K562 (cell line): ENCODE data around the gene ITGB5. TPM values are rescaled to one million over a fixed set of nuclear protein-coding genes. Genes with fewer than 3 reads are reported as not detected.

Experiments used
- ATAC-seq: fragments of 200-7000 bp; cut with Tn5 transposase; 3 replicates; pipeline ENCODE4 v1.9.1; 2020; ENCODE audit warnings: moderate library complexity
- BruUV-seq: library from RNA; stranded (reverse); fragments of 400-500 nt; replicated peaks from 2 replicates; lab custom pipeline; 2021; lab: Mats Ljungman, UMichigan
- CTCF ChIA-PET: fragments of 300-600 bp; formaldehyde crosslinking; extraction: SDS; loops from one replicate; lab custom pipeline; 2021; ENCODE audit warnings: low intra/inter-chr PET ratio; lab: Yijun Ruan, JAX
- POLR2A ChIA-PET: fragments of 300-600, 350-650 bp; sonication (Branson Sonifier 250); formaldehyde crosslinking; extraction: SDS; loops from one replicate; lab custom pipeline; 2021; ENCODE audit warnings: antibody characterized with exemption, inconsistent platforms; lab: Yijun Ruan, JAX
- DNase-seq, 4 experiments: peaks; one replicate each; pipeline versions ENCODE4 v3.0.0 to v3.0.0-alpha.2; 2011 to 2018; ENCODE audit warnings: low spot score in 3 of 4, mixed read lengths in 3 of 4; ENCODE audit errors: extremely low read depth in 1 of 4
- FAIRE-seq: peaks from 2 replicates; lab custom pipeline; 2011; peaks lifted over from hg19 to GRCh38; lab: Jason Lieb, UNC
- H2AFZ ChIP-seq: 2 replicates; pipeline ENCODE4 v1.6.0; 2011; ENCODE audit warnings: low read depth, low read length, control low read depth, inconsistent platforms
- H3K27ac ChIP-seq: fragments of 200-600 bp; 3 replicates; pipeline ENCODE4 v1.8.0; 2011; ENCODE audit warnings: low read depth, mild to moderate bottlenecking, control low read depth, inconsistent platforms, low read length, moderate library complexity, mixed read lengths; ENCODE audit errors: extremely low read depth
- H3K27me3 ChIP-seq, 2 experiments: fragments of 300-600 bp in 1 of 2; 2 replicates in 1 of 2; 3 replicates in 1 of 2; pipeline versions ENCODE4 v1.6.0 to v1.8.0; 2011; ENCODE audit warnings: inconsistent platforms in 2 of 2, low read length in 2 of 2, mild to moderate bottlenecking in 1 of 2, mixed read lengths in 1 of 2, moderate library complexity in 1 of 2; ENCODE audit not compliant: control insufficient read depth in 2 of 2, insufficient read depth in 2 of 2
- H3K36me3 ChIP-seq: fragments of 300-600 bp; 3 replicates; pipeline ENCODE4 v1.8.0; 2011; ENCODE audit warnings: mild to moderate bottlenecking, low read length, inconsistent platforms; ENCODE audit not compliant: control insufficient read depth, insufficient read depth
- H3K4me1 ChIP-seq, 2 experiments: fragments of 200-600 bp in 1 of 2; replicated peaks in 1 of 2; 2 replicates in 1 of 2; 3 replicates in 1 of 2; pipeline versions ENCODE4 v1.5.1 to v1.8.0; 2011; ENCODE audit warnings: inconsistent platforms in 2 of 2, low read length in 2 of 2, mild to moderate bottlenecking in 1 of 2, mixed read lengths in 1 of 2, moderate library complexity in 1 of 2; ENCODE audit not compliant: control insufficient read depth in 2 of 2, insufficient read depth in 2 of 2
- H3K4me2 ChIP-seq: 2 replicates; pipeline ENCODE4 v1.6.1; 2011; ENCODE audit warnings: low read length, control low read depth, inconsistent platforms, mixed read lengths; ENCODE audit not compliant: insufficient read depth
- H3K4me3 ChIP-seq: fragments of 200-600 bp; sonication (generic), shearing (Covaris generic); 2 replicates; pipeline ENCODE4 v1.5.1; 2016; ENCODE audit warnings: control low read depth, inconsistent platforms
- H3K79me2 ChIP-seq: fragments of 200-600 bp; 3 replicates; pipeline ENCODE4 v1.8.0; 2011; ENCODE audit warnings: low read length, inconsistent platforms; ENCODE audit not compliant: control insufficient read depth, insufficient read depth
- H3K9ac ChIP-seq, 2 experiments: 2 replicates each; pipeline versions ENCODE4 v1.6.0 to v1.6.1; 2011; ENCODE audit warnings: low read depth in 2 of 2, low read length in 2 of 2, control low read depth in 1 of 2, inconsistent platforms in 1 of 2, mild to moderate bottlenecking in 1 of 2, mixed read lengths in 1 of 2; ENCODE audit not compliant: insufficient read depth in 1 of 2
- H3K9me1 ChIP-seq: one replicate; pipeline ENCODE4 v1.6.0; 2011; ENCODE audit warnings: inconsistent platforms, mild to moderate bottlenecking, low read length, moderate library complexity; ENCODE audit not compliant: control insufficient read depth, insufficient read depth
- H3K9me3 ChIP-seq: replicated peaks from 2 replicates; pipeline ENCODE4 v1.5.1; 2011; ENCODE audit warnings: low read depth, low read length, inconsistent platforms; ENCODE audit not compliant: control insufficient read depth, insufficient read depth
- H4K20me1 ChIP-seq: replicated peaks from 2 replicates; pipeline ENCODE4 v1.6.1; 2011; ENCODE audit warnings: low read length, inconsistent platforms, mixed read lengths; ENCODE audit not compliant: control insufficient read depth, insufficient read depth
- ATF7 ChIP-seq: fragments of 450-650 bp; IDR thresholded peaks from 2 replicates; pipeline ENCODE4 v1.7.1; 2014; ENCODE audit warnings: mild to moderate bottlenecking, moderate library complexity
- GABPB1 ChIP-seq: sonication (generic); formaldehyde crosslinking; IDR thresholded peaks from 2 replicates; pipeline ENCODE4 v1.8.0; 2022; ENCODE audit warnings: mild to moderate bottlenecking, missing genetic modification reagents
- GATAD2B ChIP-seq: fragments of 450-650 bp; IDR thresholded peaks from 2 replicates; pipeline ENCODE4 v1.6.1; 2017; ENCODE audit warnings: mild to moderate bottlenecking, borderline replicate concordance
- TFE3 ChIP-seq: fragments of 450-650 bp; formaldehyde crosslinking; IDR thresholded peaks from 2 replicates; pipeline ENCODE4 v1.4.0; 2020; ENCODE audit warnings: mild to moderate bottlenecking, mixed read lengths
- ZNF589 ChIP-seq: fragments of 200-800 bp; sonication (Bioruptor generic); IDR thresholded peaks from 2 replicates; pipeline ENCODE4 v1.6.1; 2016; ENCODE audit warnings: low read depth, missing genetic modification characterization, missing compliant biosample characterization
- WGBS: fragments of 100-300 bp; shearing (Covaris generic); methylation state at CpG from one replicate; pipeline ENCODE4 v1.1.6; 2016; ENCODE audit warnings: low coverage, mixed read lengths; ENCODE audit not compliant: insufficient coverage; ENCODE audit errors: missing lambda C conversion rate; 5-methylcytosine and 5-hydroxymethylcytosine counted together
- in situ Hi-C: fragments of 300-500 bp; cut with MboI; formaldehyde crosslinking; loops from 4 replicates; pipeline ENCODE4 v1.15.0; 2018; ENCODE audit warnings: inconsistent platforms, mixed read lengths
- intact Hi-C: fragments of 100-400 bp; cut with micrococcal nuclease; formaldehyde crosslinking; loops from 2 replicates; pipeline ENCODE4 v1.14.2; 2022
- polyA plus RNA-seq, 8 experiments: library from polyadenylated mRNA; depleted of rRNA in 4 of 8; stranded (reverse) in 5 of 8; unstranded in 3 of 8; fragments of >200 nt; fragmentation: Nextera tagmentation in 2 of 8; fragmentation: Illumina TruSeq in 1 of 8; extraction: Ambion mirVana in 2 of 8; extraction: Trizol in 1 of 8; gene quantifications; 2 replicates each; pipeline versions ENCODE4 v1.2.1 to v1.2.3, GENCODE V29; 2011 to 2014; ENCODE audit warnings: inconsistent platforms in 1 of 8, missing spikeins in 1 of 8
- total RNA-seq, 7 experiments: library from RNA; depleted of rRNA in 6 of 7; stranded (reverse); fragments of >200 nt in 6 of 7; fragmentation: Illumina TruSeq in 2 of 7; extraction: Trizol in 2 of 7; gene quantifications; 2 replicates each; pipeline versions ENCODE4 v1.2.1 to v1.2.3, GENCODE V29; 2011 to 2021; ENCODE audit warnings: low replicate concordance in 1 of 7

The ITGB5 gene
- total and polyA plus RNA-seq, 9 of the 15 experiments (the other 6 are each of a cell fraction or from before 2014, with no cell fraction given) = 1.7 to 46.8 (median 9.9) TPM

- TF ChIP-seq TFE3 (CRISPR knock-in tag) = no peak
These were observed 20.8 kb upstream of the ITGB5 start (continued) for GRCh38 chr3:124907957-124908356.

DNA sequence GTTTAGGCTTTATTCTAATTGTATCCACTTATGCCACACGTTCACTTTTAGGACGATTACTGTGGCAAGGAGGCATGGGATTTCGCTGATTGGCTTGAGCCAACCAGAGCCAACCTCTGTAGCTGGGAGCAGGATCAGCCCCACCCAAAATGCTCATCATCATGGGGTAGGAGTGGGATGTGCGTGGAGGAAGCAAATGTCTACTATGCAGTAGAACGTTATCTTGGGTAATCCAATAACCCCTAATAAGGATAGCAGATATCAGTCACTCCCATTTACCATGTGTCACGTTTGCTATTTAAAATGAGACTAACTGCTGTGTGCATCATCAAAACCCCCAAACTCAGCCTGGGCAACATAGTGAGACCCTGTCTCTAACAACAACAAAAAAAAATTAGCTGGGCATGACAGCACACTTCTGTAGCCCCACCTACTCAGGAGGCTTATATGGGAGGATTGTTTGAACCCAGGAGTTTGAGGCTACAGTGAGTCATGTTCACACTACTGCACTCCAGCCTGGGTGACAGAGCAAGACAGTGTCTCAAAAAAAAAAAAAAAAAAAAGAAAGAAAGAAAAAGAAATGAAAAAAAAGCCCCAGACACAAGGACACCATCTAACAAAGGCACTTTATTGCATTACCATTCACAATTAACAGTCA lies 17.8 kb upstream of the ITGB5 start:
- intact Hi-C loops = loop anchor here (5.0 kb wide), 1 partner anchor 338 kb away; no protein-coding TSS in a partner anchor
- 4% methylated on average over 6 of the region's 6 CpGs for WGBS
- H3K27me3 ChIP-seq = peaks cover 5 to 11% of the 10 kb centered on the region in 2 experiments; a peak in 3 of 5 replicates

More for the DNA sequence above, 17.8 kb upstream of the ITGB5 start:
- BruUV-seq = no TSS peak
- H3K27ac ChIP-seq = no peak overlapping the region
- H3K79me2 ChIP-seq = no peaks in the 10 kb centered on the region
- H3K9me3 ChIP-seq = no peaks in the 10 kb centered on the region
- POLR2A ChIA-PET = interaction anchor here (0.6 kb wide), 1 partner anchor 1245 kb away, joined by 3 read pairs; no protein-coding TSS in a partner anchor
- no peak overlapping the region for H3K9ac ChIP-seq
- DNase-seq (no peak), ATAC-seq (no peak), FAIRE-seq (no peak)
- H4K20me1 ChIP-seq = no peaks in the 10 kb centered on the region; the same call in 1 of the 2 replicates
- in situ Hi-C loops = loop anchor here (5.0 kb wide), 1 partner anchor 143 kb away; no protein-coding TSS in a partner anchor
- no peak overlapping the region for H3K4me2 ChIP-seq
- H3K4me1 ChIP-seq = no peaks in the 10 kb centered on the region
- CTCF ChIA-PET = interaction anchor here (0.8 kb wide), 1 partner anchor 133 kb away, joined by 3 read pairs; no protein-coding TSS in a partner anchor
- no peak overlapping the region for H2AFZ ChIP-seq
- no peaks in the 10 kb centered on the region for H3K36me3 ChIP-seq
- TF ChIP-seq ATF7 = no peak
- no peak for TF ChIP-seq ZNF589
- no peak for TF ChIP-seq GABPB1 (CRISPR knock-in tag)
- no peak for TF ChIP-seq GATAD2B
- TF ChIP-seq, all 486 proteins: peak for 0
- no peak overlapping the region for H3K4me3 ChIP-seq
- no peaks in the 10 kb centered on the region for H3K9me1 ChIP-seq
